GM12865 (cell line): Measurements from ENCODE around the gene COQ10A.

ENCODE experiments used
- DNase-seq: peaks from one replicate; pipeline ENCODE4 v3.0.0; 2010; ENCODE audit warnings: low read depth
- H3K4me3 ChIP-seq: 2 replicates; pipeline ENCODE4 v1.5.1; 2011; ENCODE audit warnings: mild to moderate bottlenecking, low read depth, low read length, control low read depth
- TF ChIP-seq, protein P1 (sequence below): IDR thresholded peaks from 2 replicates; pipeline ENCODE4 v1.5.1; 2011; ENCODE audit warnings: low read length, control low read depth, low read depth, inconsistent platforms; ENCODE audit not compliant: insufficient read depth; ENCODE audit errors: missing control alignments

Gene COQ10A

DNA sequence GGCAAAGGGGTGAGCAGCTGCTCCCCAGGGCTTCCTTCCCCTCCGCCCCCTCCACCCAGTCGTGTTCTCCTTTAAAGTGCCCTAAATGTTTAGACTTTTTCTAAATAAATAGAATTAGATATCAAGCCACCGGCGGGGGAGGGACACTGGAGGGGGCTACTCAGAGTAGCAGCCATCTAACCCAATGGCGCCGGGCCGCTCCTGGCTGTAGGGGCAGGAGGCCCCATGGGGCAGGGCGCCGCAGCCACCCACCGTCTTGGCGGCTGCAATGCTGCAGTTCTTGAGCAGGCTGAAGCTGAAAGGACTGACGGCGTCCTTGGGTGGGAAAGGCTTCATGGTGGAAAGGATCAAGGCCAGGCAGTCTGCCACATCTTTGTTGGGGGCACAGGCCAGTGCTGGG, 23.8 kb upstream of the COQ10A start:
- H3K4me3 ChIP-seq, result no peak overlapping the region
- no peak for DNase-seq
- TF ChIP-seq, protein P1, sequence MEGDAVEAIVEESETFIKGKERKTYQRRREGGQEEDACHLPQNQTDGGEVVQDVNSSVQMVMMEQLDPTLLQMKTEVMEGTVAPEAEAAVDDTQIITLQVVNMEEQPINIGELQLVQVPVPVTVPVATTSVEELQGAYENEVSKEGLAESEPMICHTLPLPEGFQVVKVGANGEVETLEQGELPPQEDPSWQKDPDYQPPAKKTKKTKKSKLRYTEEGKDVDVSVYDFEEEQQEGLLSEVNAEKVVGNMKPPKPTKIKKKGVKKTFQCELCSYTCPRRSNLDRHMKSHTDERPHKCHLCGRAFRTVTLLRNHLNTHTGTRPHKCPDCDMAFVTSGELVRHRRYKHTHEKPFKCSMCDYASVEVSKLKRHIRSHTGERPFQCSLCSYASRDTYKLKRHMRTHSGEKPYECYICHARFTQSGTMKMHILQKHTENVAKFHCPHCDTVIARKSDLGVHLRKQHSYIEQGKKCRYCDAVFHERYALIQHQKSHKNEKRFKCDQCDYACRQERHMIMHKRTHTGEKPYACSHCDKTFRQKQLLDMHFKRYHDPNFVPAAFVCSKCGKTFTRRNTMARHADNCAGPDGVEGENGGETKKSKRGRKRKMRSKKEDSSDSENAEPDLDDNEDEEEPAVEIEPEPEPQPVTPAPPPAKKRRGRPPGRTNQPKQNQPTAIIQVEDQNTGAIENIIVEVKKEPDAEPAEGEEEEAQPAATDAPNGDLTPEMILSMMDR, result no peak

DNA sequence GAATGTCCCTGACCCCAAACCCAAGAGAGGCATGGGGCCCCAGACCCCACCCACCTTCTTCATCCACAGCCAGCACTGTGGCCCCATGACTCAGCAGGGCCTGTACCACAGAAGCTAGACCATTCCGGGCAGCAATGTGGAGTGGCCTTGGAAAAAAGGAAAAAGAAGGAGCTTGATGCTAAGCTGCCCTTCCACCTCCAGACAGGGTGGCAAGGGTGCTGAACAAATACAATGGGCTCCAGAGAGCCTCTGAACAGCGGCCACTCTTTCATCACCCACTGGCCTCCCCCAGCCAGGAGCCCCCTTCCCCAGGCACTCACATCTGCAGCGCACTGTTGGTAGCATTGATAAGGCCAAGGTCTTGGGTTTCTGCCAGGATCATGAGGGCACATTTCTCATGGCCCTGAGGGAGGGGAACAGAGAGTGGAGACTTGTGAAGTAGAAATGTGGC, 23.0 kb upstream of the COQ10A start:
- H3K4me3 ChIP-seq, result no peak overlapping the region
- TF ChIP-seq, protein P1, result no peak
- no peak for DNase-seq

DNA sequence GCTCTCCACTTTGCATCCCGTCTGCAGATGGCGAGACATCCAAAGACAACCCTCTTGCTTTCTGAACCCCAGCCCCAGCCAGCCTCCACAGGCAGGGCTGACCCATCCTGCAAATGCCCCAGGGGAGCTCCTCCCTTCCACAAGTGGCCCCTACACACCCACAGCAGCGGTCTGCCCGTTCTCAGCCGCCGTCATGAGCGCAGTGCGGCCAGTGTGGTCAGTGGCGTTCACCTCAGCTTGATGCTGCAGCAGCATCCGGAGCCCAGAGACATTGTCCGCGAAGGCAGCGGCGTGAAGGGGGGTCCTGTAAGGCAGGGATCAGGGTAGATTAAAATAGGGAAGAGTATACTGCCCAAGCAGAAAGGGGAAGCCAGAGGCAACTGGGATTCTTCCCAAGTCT, 22.2 kb upstream of the COQ10A start:
- DNase-seq, result no peak
- TF ChIP-seq, protein P1, result no peak
- H3K4me3 ChIP-seq, result no peak overlapping the region

DNA sequence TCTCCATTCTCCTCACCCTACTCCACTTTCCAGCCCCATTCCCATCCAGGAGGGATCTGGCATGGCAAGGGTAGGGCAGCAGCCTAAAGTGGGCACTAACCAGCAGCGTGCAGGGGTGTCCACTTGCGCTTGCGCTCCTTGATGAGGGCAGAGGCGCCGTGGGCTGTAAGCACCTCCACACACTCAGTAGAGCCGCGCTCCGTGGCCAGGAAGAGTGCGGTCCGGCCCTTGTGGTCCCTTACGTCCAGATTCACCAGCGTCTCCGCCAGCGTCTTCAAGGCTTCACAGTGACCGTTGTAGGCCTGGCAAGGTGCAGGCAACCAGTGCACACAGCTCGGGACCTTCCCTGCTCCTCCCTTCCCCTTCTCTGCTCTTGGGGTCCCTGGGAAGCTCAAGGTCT, 18.8 kb upstream of the COQ10A start:
- no peak overlapping the region for H3K4me3 ChIP-seq
- TF ChIP-seq, protein P1, result no peak
- no peak for DNase-seq

DNA sequence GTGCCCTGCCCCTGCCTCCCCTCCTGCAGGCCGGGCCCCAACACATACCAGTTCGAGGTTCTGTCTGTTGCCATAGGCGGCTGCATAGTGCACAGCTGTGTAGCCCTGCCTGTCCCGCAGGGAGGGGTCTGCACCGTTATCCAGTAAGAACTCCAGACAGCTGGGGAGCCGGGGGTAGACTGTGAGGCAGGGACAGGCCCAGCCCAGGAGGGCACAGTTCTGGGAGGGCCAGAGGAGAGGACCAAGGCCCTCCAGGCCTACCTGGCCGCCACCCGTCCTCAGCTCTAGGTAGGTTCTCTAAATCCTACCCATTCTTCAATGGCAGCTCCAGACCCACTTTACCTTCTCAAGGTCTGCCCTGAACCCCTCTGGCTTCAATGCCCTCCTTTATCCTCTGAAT, 18.0 kb upstream of the COQ10A start:
- H3K4me3 ChIP-seq, result no peak overlapping the region
- TF ChIP-seq, protein P1, result no peak
- no peak for DNase-seq

DNA sequence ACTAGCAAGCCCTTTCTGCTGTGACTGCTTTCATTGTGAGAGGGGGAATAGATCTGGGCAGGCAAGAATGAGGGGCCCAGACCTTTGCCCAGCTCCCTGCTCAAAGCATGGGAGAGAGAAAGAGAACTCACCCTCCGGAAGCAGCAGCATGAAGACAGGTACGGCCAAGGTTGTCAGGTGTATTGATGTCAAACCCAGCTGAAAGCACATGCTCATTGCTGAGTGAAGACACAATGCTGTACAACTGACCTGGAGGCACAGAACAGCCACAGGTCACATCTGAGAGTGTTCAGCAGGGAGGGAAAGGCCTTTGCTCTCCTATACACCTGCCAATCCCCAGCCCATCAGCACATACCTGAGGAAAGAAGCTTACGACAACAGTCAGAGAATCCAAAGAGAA, 14.1 kb upstream of the COQ10A start:
- H3K4me3 ChIP-seq, result no peak overlapping the region
- TF ChIP-seq, protein P1, result no peak
- no peak for DNase-seq

DNA sequence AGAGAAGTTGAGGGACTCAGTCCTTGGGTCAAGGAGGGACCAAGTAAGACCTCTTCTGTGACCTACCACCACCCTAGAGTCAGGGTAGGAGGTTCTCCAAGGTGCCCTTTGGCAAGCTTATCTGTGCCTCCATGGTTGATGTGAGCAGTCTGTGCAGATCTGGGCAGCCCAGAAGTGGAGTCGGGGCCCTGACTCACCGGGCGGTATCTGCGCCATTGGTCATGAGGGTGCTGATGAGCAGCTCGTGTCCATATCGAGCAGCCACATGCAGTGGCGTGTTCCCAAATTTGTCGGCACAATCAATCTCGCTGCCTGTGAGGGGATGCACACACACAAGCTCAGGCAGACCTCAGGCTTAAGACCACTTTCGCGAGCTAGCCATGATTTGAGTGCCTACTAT, 13.7 kb upstream of the COQ10A start:
- TF ChIP-seq, protein P1, result no peak
- no peak overlapping the region for H3K4me3 ChIP-seq
- no peak for DNase-seq
